VCaP (cell line): Measurements from ENCODE around the gene NOC2L.

Source experiments
- H3K27ac ChIP-seq: fragments of 450-650 bp; 2 replicates; pipeline ENCODE4 v1.5.1; 2017
- CTCF ChIP-seq: fragments of 450-650 bp; conservative IDR thresholded peaks from 2 replicates; pipeline ENCODE4 v1.5.1; 2017; ENCODE audit warnings: mild to moderate bottlenecking, moderate library complexity

NOC2L gene

GRCh38 chr1:909861-910310 lies 49.2 kb downstream of the NOC2L start:
- TF ChIP-seq CTCF: no peak
- no peak overlapping the region for H3K27ac ChIP-seq

DNA sequence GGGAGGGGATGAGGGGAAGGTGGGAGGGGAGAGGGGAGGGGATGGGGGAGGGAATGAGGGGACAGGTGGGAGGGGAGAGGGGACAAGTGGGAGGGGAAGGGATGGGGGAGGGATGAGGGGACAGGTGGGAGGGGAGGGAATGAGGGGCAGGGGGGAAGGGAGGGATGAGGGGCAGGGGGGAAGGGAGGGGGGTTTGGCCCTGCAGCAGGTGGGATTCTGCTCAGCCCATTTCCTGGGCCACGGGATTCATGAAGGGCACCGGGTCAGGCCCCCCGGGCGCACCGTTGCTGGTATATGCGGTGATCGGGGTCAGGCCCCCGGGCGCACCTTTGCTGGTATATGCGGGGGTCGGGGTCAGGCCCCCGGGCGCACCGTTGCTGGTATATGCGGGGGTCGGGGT lies 50.4 kb downstream of the NOC2L start:
- no peak overlapping the region for H3K27ac ChIP-seq
- no peak for TF ChIP-seq CTCF

DNA sequence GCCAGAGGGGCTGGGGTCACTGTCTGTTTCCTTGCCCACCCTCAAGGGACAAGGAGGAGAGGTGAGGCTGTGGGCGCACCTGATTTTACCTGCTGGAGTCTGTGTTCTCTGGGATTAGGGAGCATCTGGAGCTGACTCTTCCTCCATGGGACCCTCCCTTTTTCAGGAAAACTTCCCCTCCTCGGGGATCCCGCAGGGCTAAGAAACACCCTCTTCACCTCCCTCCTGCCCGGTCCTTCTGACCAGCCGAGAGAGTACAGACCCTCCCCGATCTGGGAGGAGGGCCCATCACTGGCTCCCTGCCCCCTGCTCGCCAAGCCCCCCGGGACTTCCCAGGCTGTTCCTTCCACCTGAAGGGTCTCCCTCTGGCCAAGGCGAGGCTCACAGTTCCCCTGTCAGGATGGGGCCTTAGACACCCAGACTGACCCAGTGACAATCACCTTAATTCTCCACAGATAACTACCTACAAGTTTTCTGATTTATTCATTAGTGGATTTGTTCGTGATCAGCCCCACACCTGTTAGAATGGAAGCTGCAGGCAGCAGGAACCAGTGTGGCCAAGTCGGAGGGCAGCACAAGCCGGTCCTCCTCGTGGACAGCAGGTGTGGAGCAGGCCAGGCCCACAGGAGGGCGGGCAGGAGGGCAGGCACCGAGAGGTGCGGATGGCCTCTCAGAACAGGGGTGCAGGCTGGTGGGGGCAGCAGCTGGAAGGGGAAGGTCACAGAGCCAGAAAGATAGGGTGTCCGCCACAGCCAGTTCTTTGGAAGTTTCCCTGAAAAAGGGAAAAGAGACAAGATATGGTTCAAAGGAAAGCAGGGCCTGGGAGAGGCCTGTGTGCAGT lies 51.2 kb downstream of the NOC2L start:
- TF ChIP-seq CTCF: no peak

GRCh38 chr1:906600-907420 lies 52.2 kb downstream of the NOC2L start:
- no peak overlapping the region for H3K27ac ChIP-seq

More for the DNA sequence above, 51.2 kb downstream of the NOC2L start:
- H3K27ac ChIP-seq: no peak overlapping the region

DNA sequence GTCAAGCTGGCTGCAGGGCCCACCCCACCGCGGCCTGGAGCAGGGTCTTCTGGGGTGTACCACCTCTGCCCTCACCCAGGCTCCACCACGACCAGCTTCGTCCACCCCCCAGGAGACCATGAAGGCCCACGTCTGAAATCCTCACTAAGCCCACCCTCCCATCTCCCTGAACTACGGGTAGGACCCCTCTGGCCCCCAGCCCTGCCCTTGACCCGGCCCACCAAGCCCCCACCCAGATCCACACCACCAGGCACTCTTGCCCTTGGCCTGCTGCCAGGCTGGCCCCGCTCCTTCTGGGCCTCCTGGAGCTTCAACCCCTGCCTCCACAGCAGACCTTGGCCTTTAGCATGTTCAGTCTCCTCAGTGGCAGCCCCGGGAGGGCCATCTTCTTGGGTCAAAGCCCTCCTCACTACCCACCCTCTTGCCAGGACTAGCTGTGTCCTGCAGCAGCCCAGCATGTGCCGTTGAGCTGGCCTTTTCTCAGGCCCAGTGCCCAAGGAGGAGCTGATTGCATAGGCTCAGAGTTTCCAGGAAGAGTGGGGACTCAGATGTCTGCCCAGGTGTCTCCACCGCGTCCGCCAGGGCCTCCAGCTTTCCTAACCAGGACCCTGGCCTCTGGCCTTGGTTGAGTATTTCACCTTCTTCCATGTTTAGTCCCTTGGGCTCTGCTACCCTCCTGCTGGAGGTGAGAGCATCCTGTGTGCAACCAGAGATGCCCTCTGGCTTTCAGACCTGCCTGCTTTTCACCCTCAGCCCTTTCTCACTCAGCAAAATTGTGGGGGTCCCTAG lies 53.1 kb downstream of the NOC2L start:
- TF ChIP-seq CTCF: no peak
- H3K27ac ChIP-seq: peak overlapping the region; percentile 78

More at GRCh38 chr1:906600-907420, 52.2 kb downstream of the NOC2L start:
- no peak for TF ChIP-seq CTCF

DNA sequence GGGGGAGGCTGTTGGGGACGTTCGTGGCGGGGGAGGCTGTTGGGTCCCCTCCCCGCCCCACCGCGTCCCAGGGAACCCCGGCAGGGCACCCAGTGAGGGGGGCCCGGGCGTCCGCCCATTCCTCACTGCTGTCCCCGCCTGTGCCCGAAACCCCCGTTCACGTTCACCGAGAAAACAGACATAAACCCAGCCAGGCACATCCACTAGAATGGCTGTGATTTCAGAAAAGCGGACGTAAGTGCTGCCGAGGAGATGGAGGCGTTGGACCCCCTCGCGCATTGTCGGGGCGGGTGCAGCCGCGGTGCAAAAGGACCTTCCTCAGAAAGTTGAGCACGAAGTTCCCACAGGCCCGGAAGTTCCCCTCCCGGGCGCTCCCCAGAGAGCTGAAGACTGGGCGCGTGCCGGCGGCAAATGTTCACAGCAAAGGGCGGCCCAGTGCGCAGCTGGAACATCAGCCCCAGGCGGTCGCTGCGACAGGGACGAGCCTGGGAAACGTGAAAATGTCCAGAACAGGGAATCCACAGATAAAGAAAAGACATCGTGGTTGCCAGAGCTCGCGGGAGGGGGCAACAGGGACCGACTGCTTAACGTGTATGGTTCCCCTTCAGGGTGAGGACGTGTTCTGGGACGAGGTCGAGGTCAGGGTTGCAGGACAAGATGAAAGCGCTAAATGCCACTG lies 53.8 kb downstream of the NOC2L start:
- peak overlapping the region; percentile 78 for H3K27ac ChIP-seq

More for the DNA sequence above, 53.8 kb downstream of the NOC2L start:
- TF ChIP-seq CTCF: no peak
